Middle frontal gyrus (tissue), 1 donor: Measurements from ENCODE around the gene WDFY3.
A peak's percentile ranks its signal among the peaks of the same experiment; 100 is the strongest.
"Not testable (repeated sequence)": the region's sequence is repeated elsewhere in the genome, so short reads cannot be mapped to it uniquely, and the experiment has no call there.

Experiments used
- DNase-seq: peaks from one replicate; pipeline ENCODE4 v3.0.0-alpha.2; 2015; ENCODE audit warnings: low spot score; ENCODE audit errors: extremely low spot score

The WDFY3 gene

DNA sequence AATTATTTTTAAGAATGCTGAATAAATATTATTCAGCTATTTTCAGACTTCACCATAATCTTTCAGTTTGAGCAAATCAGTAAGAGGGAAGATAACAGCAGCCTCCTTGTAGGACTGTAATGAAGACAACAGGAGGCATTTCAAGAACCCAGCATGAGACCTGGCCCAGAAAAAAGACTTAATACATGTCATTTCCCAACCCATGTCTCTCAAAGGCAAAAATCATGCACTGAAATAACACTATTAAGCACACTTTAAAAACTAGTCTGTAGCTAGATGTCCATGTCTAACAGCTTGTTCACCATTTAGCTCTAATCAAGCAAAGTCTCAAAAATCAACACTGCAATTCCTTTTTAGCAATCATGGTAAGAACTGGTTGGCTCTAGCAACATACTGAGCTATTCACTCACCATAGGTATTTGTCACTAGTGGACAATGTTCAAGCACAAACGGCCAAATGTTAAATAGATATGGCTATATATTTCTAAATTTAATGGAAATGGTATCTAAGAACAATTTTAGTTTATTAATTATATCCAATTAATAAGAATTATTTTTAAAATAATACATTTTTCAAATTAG lies 109.9 kb downstream of the WDFY3 start:
- no peak for DNase-seq

DNA sequence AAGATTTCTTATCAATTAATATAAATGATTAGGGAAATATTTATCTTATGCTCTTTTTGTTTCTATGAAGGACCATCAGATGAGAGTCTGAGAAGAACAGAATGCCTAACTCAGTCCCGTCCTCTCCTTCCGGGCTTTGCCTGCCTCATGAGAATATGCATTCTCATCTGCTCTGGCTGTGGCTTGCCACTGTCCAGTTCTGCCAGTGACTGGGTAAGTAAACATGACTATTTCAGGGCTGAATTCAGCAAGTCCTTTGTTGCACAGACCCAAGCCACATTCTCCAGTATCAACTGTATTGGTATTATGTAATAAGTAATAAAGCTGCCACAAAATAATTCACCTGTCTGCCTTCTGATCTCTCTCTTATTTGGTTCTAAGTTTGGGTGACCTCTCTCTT lies 110.7 kb downstream of the WDFY3 start:
- DNase-seq, result peak; percentile 45

- DNase-seq, result no peak
Observed at GRCh38 chr4:84852081-84852480, 114.4 kb downstream of the WDFY3 start.

- DNase-seq, result no peak
Observed at GRCh38 chr4:84849051-84849640, 117.3 kb downstream of the WDFY3 start.

GRCh38 chr4:84848432-84848831 lies 118.1 kb downstream of the WDFY3 start:
- no peak for DNase-seq

- DNase-seq, result no peak
Observed at GRCh38 chr4:84847978-84848377, 118.5 kb downstream of the WDFY3 start.

- no peak for DNase-seq
Observed at GRCh38 chr4:84846985-84847384, 119.5 kb downstream of the WDFY3 start.

DNA sequence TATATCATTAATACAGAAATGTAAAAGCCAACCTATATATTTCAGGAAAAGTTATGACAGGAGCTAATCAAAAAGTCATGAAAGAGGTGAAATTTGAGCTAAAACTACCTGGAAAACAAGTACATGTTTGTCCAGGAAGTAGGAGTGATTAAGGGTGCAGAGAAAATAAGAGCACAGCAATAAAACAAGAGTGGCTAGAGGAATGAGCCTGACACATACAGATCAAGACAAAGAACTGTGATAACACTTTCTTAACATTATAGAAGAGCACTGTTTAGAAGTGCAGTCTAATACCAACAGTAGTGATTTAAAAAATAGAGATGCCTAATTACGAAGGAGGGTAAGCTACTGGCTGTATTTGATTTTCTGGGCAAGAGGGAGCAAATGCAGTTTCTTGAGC lies 125.1 kb downstream of the WDFY3 start:
- no peak for DNase-seq

- no peak for DNase-seq
Observed at GRCh38 chr4:84837751-84838150, 128.7 kb downstream of the WDFY3 start.

DNA sequence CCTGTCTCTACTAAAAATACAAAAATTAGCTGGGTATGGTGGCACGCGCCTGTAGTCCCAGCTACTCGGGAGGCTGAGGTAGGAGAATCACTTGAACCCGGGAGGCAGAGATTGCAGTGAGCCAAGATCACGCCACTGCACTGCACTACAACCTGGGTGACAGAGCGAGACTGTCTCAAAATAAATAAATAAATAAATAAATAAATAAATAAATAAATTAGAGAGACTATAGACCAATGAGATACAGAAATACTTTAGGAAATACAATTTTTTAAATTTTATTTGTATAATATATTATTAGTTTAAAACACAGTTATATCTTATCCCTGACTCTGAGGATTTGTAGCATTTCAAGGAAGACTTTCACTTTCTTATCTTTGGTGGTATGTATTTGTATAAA lies 136.9 kb downstream of the WDFY3 start:
- DNase-seq, result not testable (repeated sequence)

DNA sequence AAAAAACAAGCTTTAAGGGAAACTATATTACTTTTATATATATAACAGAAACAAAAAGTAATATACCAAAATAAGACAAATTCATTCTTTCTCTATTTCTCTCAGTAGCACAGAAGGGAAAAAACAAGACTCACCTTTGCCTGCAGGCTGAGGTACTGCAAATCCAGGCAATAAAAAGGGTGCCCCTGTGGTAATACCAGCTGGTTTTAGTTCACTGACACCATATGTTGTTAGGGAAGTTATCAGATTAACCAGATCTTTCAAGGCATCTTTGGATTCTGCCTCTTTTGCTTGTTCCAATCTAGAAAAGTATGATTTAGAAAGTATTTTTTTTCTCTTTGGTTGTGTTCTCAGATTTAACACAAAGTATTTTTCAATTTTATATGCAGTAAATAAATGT lies 139.8 kb downstream of the WDFY3 start:
- DNase-seq, result no peak

DNA sequence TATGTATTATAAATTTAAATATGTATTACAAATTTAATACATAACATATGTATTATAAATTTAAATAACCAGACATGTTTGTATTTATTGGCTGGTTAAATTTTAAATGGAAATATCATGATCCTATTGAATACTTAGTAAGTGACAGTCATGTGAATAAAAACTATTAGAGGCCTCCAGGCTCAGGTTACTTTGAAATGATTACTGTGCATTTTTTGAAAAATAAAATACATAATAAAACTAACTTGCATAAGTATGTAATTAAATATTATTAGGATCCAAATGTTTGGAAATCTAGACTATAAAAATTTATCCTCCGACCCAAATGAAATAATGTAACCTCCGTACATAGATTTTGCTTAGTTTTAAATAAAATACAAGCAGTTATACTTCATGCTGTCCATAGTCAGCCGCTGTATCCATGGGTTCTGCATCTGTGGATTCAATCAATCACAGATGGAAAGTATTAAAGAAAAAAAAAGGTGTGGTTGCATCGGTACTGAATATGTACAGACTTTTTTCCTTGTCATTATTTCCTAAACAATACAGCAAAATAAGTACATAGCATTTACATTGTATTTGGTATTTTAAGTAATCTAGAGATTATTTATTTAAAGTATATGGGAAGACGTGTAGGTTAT lies 140.7 kb downstream of the WDFY3 start:
- DNase-seq, result no peak

DNA sequence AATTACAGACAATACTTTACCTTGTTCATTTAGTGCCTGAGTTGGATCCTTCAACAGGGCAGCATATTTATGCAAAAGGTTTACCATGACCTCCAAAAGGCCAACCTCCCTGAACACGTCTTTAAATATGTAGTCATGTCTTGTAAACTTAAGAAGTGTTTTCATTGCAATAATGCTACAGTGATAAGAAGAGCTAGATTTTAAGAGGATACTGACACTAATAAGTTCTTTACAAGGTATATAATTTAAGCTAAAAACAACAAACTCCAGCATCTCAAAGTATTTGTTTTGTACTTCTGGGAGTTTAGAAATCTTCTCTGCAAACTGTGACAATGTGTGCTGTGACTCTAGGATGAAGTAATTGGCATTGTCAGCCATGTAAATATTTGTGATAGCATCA lies 145.4 kb downstream of the WDFY3 start:
- no peak for DNase-seq

GRCh38 chr4:84814094-84814750 lies 152.3 kb downstream of the WDFY3 start:
- no peak for DNase-seq

- DNase-seq, result peak; percentile 43
Observed at GRCh38 chr4:84809946-84810345, 156.5 kb downstream of the WDFY3 start.

- DNase-seq, result no peak
Observed at GRCh38 chr4:84808332-84808731, 158.2 kb downstream of the WDFY3 start.

DNA sequence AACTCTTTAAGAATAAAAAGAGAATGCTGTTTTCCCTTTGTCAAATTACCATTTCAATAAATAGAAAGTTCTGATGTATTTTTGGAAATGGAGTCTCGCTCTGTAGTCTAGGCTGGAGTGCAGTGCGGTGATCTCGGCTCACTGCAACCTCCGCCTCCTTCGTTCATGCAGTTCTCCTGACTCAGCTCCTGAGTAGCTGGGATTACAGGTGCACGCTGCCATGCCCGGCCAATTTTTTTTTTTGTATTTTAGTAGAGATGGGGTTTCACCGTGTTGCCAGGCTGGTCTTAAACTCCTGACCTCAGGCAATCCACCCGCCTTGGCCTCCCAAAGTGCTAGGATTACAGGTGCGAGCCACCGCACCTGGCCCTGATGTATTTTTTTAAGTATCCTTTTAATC lies 159.9 kb downstream of the WDFY3 start:
- not testable (repeated sequence) for DNase-seq

- DNase-seq, result peak; percentile 69
Observed at GRCh38 chr4:84804136-84804535, 162.4 kb downstream of the WDFY3 start.

GRCh38 chr4:84803720-84804119 lies 162.8 kb downstream of the WDFY3 start:
- no peak for DNase-seq

GRCh38 chr4:84803116-84803515 lies 163.4 kb downstream of the WDFY3 start:
- no peak for DNase-seq

- DNase-seq, result no peak
Observed at GRCh38 chr4:84800256-84800655, 166.2 kb downstream of the WDFY3 start.

- no peak for DNase-seq
Observed at GRCh38 chr4:84799318-84799717, 167.2 kb downstream of the WDFY3 start.

GRCh38 chr4:84796394-84796793 lies 170.1 kb downstream of the WDFY3 start:
- no peak for DNase-seq
